ENCODE results near the gene SYCP2.

DNA sequence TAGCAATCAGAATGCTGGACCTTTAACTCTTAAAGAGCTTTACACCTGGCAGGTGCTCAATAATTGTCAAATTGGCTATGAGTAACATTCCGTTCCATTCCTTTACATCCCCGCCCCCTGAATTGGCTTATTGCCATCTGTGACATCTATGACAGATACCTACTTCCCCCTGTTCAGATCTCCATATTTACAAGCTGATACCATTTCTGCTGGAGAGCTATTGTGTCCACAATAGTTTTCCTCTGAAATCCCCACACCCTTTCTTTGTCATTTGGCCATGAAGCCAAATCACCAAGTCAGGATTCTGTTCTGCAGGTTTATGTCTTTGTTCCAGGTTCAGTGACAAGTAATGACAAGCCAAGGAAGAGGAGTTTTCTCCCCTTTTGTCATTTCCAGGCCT lies 28.0 kb upstream of the SYCP2 start:
- TF ChIP-seq, protein P1, sequence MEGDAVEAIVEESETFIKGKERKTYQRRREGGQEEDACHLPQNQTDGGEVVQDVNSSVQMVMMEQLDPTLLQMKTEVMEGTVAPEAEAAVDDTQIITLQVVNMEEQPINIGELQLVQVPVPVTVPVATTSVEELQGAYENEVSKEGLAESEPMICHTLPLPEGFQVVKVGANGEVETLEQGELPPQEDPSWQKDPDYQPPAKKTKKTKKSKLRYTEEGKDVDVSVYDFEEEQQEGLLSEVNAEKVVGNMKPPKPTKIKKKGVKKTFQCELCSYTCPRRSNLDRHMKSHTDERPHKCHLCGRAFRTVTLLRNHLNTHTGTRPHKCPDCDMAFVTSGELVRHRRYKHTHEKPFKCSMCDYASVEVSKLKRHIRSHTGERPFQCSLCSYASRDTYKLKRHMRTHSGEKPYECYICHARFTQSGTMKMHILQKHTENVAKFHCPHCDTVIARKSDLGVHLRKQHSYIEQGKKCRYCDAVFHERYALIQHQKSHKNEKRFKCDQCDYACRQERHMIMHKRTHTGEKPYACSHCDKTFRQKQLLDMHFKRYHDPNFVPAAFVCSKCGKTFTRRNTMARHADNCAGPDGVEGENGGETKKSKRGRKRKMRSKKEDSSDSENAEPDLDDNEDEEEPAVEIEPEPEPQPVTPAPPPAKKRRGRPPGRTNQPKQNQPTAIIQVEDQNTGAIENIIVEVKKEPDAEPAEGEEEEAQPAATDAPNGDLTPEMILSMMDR (optimal IDR thresholded peaks at IDR 0.05 in 1 of 3, IDR thresholded peaks at IDR 0.05 in 1 of 3, conservative IDR thresholded peaks at IDR 0.05 in 1 of 3; ENCODE audit: extremely low read depth in 1 of 3, insufficient read depth in 2 of 3, low read length in 3 of 3): no peak
- no peak for TF ChIP-seq EZH2 (IDR thresholded peaks at IDR 0.05; ENCODE audit: low read length)

Data from keratinocyte (primary cell).